Vagina (tissue), 2 donors: ENCODE results near the gene ATR. TPM values are rescaled to one million over a fixed set of nuclear protein-coding genes. Genes with fewer than 3 reads are reported as not detected.

Experiments
- DNase-seq, 2 donors: peaks; one replicate each; pipeline ENCODE4 v3.0.0-alpha.2; 2017; ENCODE audit errors: extremely low spot score in 2 of 2
- H3K27ac ChIP-seq: fragments of 200-600 bp; sonication (generic); one replicate; pipeline ENCODE4 v1.5.1; 2019
- H3K27me3 ChIP-seq: fragments of 200-600 bp; sonication (generic); one replicate; pipeline ENCODE4 v1.5.1; 2019
- H3K36me3 ChIP-seq, 2 donors: fragments of 200-600 bp; sonication (generic); one replicate each; pipeline ENCODE4 v1.5.1; 2017 to 2019
- H3K4me1 ChIP-seq: fragments of 200-600 bp; sonication (generic); one replicate; pipeline ENCODE4 v1.5.1; 2019
- H3K4me3 ChIP-seq, 2 donors: fragments of 200-600 bp; sonication (generic); 1 replicate in 1 of 2; 2 replicates in 1 of 2; pipeline ENCODE4 v1.5.1; 2016 to 2019
- H3K9me3 ChIP-seq: fragments of 200-600 bp; sonication (generic); one replicate; pipeline ENCODE4 v1.5.1; 2019
- CTCF ChIP-seq, 3 experiments: fragments of 450-650 bp in 2 of 3; fragments of 200-600 bp in 1 of 3; sonication (generic) in 1 of 3; IDR thresholded peaks; one replicate each; pipeline ENCODE4 v1.5.1; 2017 to 2019; ENCODE audit warnings: antibody characterized with exemption in 3 of 3, mild to moderate bottlenecking in 2 of 3, moderate library complexity in 2 of 3
- POLR2A ChIP-seq, 2 donors: fragments of 450-650 bp; IDR thresholded peaks; one replicate each; pipeline ENCODE4 v1.6.1; 2017; ENCODE audit warnings: antibody characterized with exemption in 2 of 2, mild to moderate bottlenecking in 2 of 2, moderate library complexity in 2 of 2
- POLR2AphosphoS5 ChIP-seq, 2 donors: sonication (generic); formaldehyde crosslinking; IDR thresholded peaks; one replicate each; pipeline ENCODE4 v1.9.0; 2017; ENCODE audit warnings: antibody characterized with exemption in 2 of 2, mild to moderate bottlenecking in 2 of 2, low read depth in 1 of 2; ENCODE audit not compliant: insufficient read depth in 1 of 2
- intact Hi-C: fragments of 100-400 bp; cut with DNase I; formaldehyde crosslinking; loops from one replicate; pipeline ENCODE4 v1.15.1; 2023
- total RNA-seq: library from RNA; depleted of rRNA; stranded (reverse); fragments of >200 nt; gene quantifications from one replicate; pipeline ENCODE4 v1.2.3, GENCODE V29; 2016

Gene ATR
- total RNA-seq, 1 donor from 2014 or later = 22.6 TPM

GRCh38 chr3:142495103-142495502 lies 83.4 kb downstream of the ATR start:
- intact Hi-C loops = no loop called here
- Histone ChIP-seq H3K4me3 (no peak overlapping the region), H3K9me3 (no peaks in the 10 kb centered on the region), H3K27me3 (no peaks in the 10 kb centered on the region), H3K27ac (no peak overlapping the region), H3K4me1 (no peaks in the 10 kb centered on the region), H3K36me3 (peaks cover 0 to 26% of the 10 kb centered on the region in 2 donors)
- no peak for DNase-seq
- TF ChIP-seq CTCF (IDR thresholded peaks at IDR 0.05) (no peak), POLR2A (IDR thresholded peaks at IDR 0.05) (no peak), POLR2AphosphoS5 (IDR thresholded peaks at IDR 0.05; ENCODE audit: insufficient read depth in 1 of 2, low read depth in 1 of 2) (no peak)

- TF ChIP-seq POLR2AphosphoS5 (IDR thresholded peaks at IDR 0.05; ENCODE audit: insufficient read depth in 1 of 2, low read depth in 1 of 2) = no peak
- TF ChIP-seq CTCF (IDR thresholded peaks at IDR 0.05) = no peak
- no peak for TF ChIP-seq POLR2A (IDR thresholded peaks at IDR 0.05)
- H3K4me3 ChIP-seq = no peak overlapping the region
- H3K27ac ChIP-seq = no peak overlapping the region
- H3K9me3 ChIP-seq = no peaks in the 10 kb centered on the region
- peaks cover 0 to 48% of the 10 kb centered on the region in 2 donors for H3K36me3 ChIP-seq
- intact Hi-C loops = no loop called here
- no peaks in the 10 kb centered on the region for H3K27me3 ChIP-seq
- DNase-seq = no peak
- no peaks in the 10 kb centered on the region for H3K4me1 ChIP-seq
Measured at GRCh38 chr3:142492184-142492583, 86.3 kb downstream of the ATR start.

DNA sequence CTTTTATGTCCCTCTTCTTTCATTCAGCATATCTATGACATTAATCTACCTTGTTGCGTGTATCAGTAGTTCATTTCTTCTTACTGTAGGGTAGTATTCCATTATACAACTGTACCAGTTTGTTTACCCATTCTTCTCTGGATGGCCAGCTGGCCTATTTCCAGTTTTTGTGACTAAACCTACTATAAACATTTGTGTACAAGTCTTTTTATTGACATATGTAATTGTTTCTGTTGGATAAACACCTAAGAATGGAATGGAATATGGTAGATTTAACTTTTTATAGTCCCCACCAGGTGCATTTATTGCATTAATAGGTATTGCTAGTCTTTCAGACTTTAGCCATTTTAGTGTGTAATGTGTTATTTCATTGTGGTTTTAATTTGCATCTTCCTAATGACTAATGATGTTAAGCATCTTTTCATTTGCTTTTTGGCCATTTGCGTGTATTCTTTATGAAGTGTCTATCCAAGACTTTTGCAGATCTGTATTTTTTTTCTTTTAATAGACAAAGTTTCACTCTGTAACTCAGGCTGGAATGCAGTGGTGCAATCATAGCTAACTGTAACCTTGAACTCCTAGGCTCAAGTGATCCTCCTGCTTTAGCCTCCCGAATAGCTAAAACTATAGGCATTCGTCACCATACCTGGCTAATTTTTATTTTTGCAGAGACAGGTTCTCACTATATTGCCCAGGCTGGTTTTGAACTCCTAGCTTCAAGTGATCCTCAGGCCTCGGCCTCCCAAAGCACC lies 88.8 kb downstream of the ATR start:
- H3K27ac ChIP-seq = no peak overlapping the region
- no peaks in the 10 kb centered on the region for H3K9me3 ChIP-seq
- H3K27me3 ChIP-seq = no peaks in the 10 kb centered on the region
- no peak for DNase-seq
- intact Hi-C loops = no loop called here
- no peak for TF ChIP-seq CTCF (IDR thresholded peaks at IDR 0.05)
- no peak for TF ChIP-seq POLR2A (IDR thresholded peaks at IDR 0.05)
- no peak for TF ChIP-seq POLR2AphosphoS5 (IDR thresholded peaks at IDR 0.05; ENCODE audit: insufficient read depth in 1 of 2, low read depth in 1 of 2)
- H3K36me3 ChIP-seq = peaks cover 0 to 59% of the 10 kb centered on the region in 2 donors
- no peak overlapping the region for H3K4me3 ChIP-seq
- no peaks in the 10 kb centered on the region for H3K4me1 ChIP-seq

DNA sequence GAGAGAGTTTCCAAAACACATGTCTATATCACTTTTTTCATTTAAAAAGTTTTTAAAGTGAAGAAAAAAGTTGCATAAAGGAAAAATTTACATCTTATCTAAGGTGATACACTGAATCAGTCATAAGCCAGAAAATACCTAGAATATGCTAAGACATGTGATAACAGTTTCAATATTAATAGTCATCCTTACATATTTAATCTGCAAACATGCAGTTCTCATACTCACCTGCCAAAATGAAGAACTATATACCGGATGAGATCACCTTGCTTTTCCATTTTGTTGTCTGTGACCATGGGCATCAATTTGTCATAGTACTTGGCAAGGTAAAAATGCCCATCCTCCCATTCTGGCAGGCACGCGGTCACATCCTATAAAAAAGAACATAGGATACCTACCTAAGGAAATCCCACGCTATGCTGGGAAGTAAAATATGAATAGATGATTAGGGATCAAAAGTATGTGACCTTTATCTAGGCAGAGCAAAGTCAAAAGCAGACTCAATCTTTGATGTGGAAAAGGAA lies 93.6 kb downstream of the ATR start:
- Histone ChIP-seq H3K27me3 (no peaks in the 10 kb centered on the region), H3K27ac (no peak overlapping the region), H3K36me3 (peaks cover 0 to 63% of the 10 kb centered on the region in 2 donors), H3K9me3 (peaks cover 15% of the 10 kb centered on the region), H3K4me1 (no peaks in the 10 kb centered on the region), H3K4me3 (no peak overlapping the region)
- intact Hi-C loops = no loop called here
- TF ChIP-seq POLR2A (IDR thresholded peaks at IDR 0.05) (no peak), POLR2AphosphoS5 (IDR thresholded peaks at IDR 0.05; ENCODE audit: insufficient read depth in 1 of 2, low read depth in 1 of 2) (no peak), CTCF (IDR thresholded peaks at IDR 0.05) (no peak)
- DNase-seq = no peak

DNA sequence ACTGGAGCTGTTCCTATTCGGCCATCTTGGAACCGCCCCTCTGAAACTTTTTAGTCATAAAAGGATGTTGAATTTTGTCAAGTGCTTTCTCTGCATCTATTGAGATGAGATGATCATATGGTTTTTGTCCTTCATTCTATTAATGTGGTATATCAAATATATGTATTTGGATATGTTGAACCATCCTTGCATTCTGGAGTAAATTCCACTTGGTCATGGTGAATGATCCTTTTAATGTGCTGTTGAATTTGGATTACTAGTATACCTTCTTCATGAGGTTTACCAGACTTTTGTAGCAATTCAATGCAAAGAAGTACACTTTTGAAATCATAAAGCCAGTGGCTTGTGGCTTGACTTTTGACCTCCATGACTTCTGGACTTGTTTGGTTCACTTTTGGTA lies 97.3 kb downstream of the ATR start:
- no peak for DNase-seq
- Histone ChIP-seq H3K36me3 (peaks cover 0 to 44% of the 10 kb centered on the region in 2 donors), H3K27ac (no peak overlapping the region), H3K4me3 (no peak overlapping the region), H3K4me1 (no peaks in the 10 kb centered on the region), H3K9me3 (peaks cover 15% of the 10 kb centered on the region), H3K27me3 (no peaks in the 10 kb centered on the region)
- intact Hi-C loops = no loop called here
- TF ChIP-seq CTCF (IDR thresholded peaks at IDR 0.05) (no peak), POLR2AphosphoS5 (IDR thresholded peaks at IDR 0.05; ENCODE audit: insufficient read depth in 1 of 2, low read depth in 1 of 2) (no peak), POLR2A (IDR thresholded peaks at IDR 0.05) (no peak)
